Motor neuron (in vitro differentiated cells): ENCODE measurements around the gene C16orf92. TPM values are rescaled to one million over a fixed set of nuclear protein-coding genes. Genes with fewer than 3 reads are reported as not detected.
A peak's percentile ranks its signal among the peaks of the same experiment; 100 is the strongest.

ENCODE experiments used
- ATAC-seq, 8 experiments: fragments of 200-7000 bp; cut with Tn5 transposase; replicated peaks in 6 of 8; 2 replicates each; pipeline ENCODE4 v1.8.0; 2021; ENCODE audit warnings: mild to moderate bottlenecking in 8 of 8, moderate library complexity in 8 of 8
- H3K27ac ChIP-seq, 2 donors: fragments of 250-450 bp; sonication (Bioruptor Pico); 2 replicates each; pipeline ENCODE4 v1.9.0; 2021; ENCODE audit warnings: antibody characterized with exemption in 2 of 2, mild to moderate bottlenecking in 2 of 2, moderate library complexity in 1 of 2
- H3K4me1 ChIP-seq, 2 donors: fragments of 250-450 bp; sonication (Bioruptor Pico); replicated peaks in 1 of 2; 2 replicates each; pipeline ENCODE4 v1.6.1; 2021; ENCODE audit warnings: antibody characterized with exemption in 2 of 2, mild to moderate bottlenecking in 2 of 2, moderate library complexity in 1 of 2
- H3K4me3 ChIP-seq, 5 donors: fragments of 250-450 bp; sonication (Bioruptor Pico); 2 replicates each; pipeline ENCODE4 v1.9.0; 2021; ENCODE audit warnings: antibody characterized with exemption in 5 of 5, mild to moderate bottlenecking in 5 of 5, moderate library complexity in 4 of 5
- WGBS, 10 experiments: fragments of 450-650 bp; shearing (Covaris generic); methylation state at CpG; one replicate each; pipeline ENCODE4 v1.0.0; 2022; 5-methylcytosine and 5-hydroxymethylcytosine counted together
- in situ Hi-C, 9 experiments: fragments of 400-800 bp; cut with MboI; loops; one replicate each; pipeline ENCODE4 v1.15.0; 2021; ENCODE audit warnings: low sequenced_read_pairs in 9 of 9, low pct_unique_long_range_greater_than_20kb in 2 of 9; ENCODE audit not compliant: unreplicated experiment in 9 of 9
- total RNA-seq, 8 experiments: library from RNA; unstranded; fragments of 300-600 nt; gene quantifications; 2 replicates each; pipeline versions ENCODE4 v1.2.3 to v1.2.4, GENCODE V29; 2022

C16orf92 gene
- total RNA-seq, 8 experiments from 2014 or later = 0.43 to 0.90 (median 0.52) TPM; not detected in 3

GRCh38 chr16:30041841-30042240 is 18.8 kb downstream of the C16orf92 start:
- H3K4me1 ChIP-seq = no peaks in the 10 kb centered on the region
- no peak overlapping the region for H3K4me3 ChIP-seq
- in situ Hi-C loops = loop anchor here in 1 of 9 experiments (25.0 kb wide), 1 partner anchor 330 kb away; no protein-coding TSS in a partner anchor
- 3 to 68% (median 51%) methylated on average over 3 to 5 of the region's 5 CpGs for WGBS, 10 experiments
- H3K27ac ChIP-seq = no peak overlapping the region
- ATAC-seq = peak in 1 of 8 experiments; percentile 42

GRCh38 chr16:30046178-30046577 is 23.2 kb downstream of the C16orf92 start:
- in situ Hi-C loops = loop anchor here in 1 of 9 experiments (25.0 kb wide), 1 partner anchor 334 kb away; no protein-coding TSS in a partner anchor
- 46 to 78% (median 70%) methylated on average over 2 to 8 of the region's 8 CpGs; no CpG with 5 or more reads in 3 of the 10 experiments for WGBS, 10 experiments
- no peaks in the 10 kb centered on the region for H3K4me1 ChIP-seq
- no peak for ATAC-seq
- no peak overlapping the region for H3K27ac ChIP-seq
- no peak overlapping the region for H3K4me3 ChIP-seq

GRCh38 chr16:30046588-30046987 is 23.6 kb downstream of the C16orf92 start:
- 20 to 83% (median 83%) methylated on average over 1 of the region's 1 CpG; no CpG with 5 or more reads in 7 of the 10 experiments for WGBS, 10 experiments
- H3K27ac ChIP-seq = no peak overlapping the region
- ATAC-seq = no peak
- H3K4me3 ChIP-seq = no peak overlapping the region
- H3K4me1 ChIP-seq = no peaks in the 10 kb centered on the region
- in situ Hi-C loops = loop anchor here in 1 of 9 experiments (25.0 kb wide), 1 partner anchor 334 kb away; no protein-coding TSS in a partner anchor

- WGBS, 10 experiments = 40 to 100% (median 90%) methylated on average over 1 to 5 of the region's 8 CpGs; no CpG with 5 or more reads in 4 of the 10 experiments
- Histone ChIP-seq H3K4me1 (peaks cover 7 to 13% of the 10 kb centered on the region in 2 donors), H3K27ac (no peak overlapping the region), H3K4me3 (no peak overlapping the region)
- no peak for ATAC-seq
- in situ Hi-C loops = loop anchor here in 1 of 9 experiments (25.0 kb wide), 1 partner anchor 338 kb away; no protein-coding TSS in a partner anchor
These were observed 26.9 kb downstream of the C16orf92 start for GRCh38 chr16:30049871-30050270.

- 20 to 100% (median 83%) methylated on average over 1 to 3 of the region's 3 CpGs; no CpG with 5 or more reads in 2 of the 10 experiments for WGBS, 10 experiments
- ATAC-seq = no peak
- in situ Hi-C loops = no loop called here
These were observed 28.5 kb downstream of the C16orf92 start for GRCh38 chr16:30051518-30051917.

DNA sequence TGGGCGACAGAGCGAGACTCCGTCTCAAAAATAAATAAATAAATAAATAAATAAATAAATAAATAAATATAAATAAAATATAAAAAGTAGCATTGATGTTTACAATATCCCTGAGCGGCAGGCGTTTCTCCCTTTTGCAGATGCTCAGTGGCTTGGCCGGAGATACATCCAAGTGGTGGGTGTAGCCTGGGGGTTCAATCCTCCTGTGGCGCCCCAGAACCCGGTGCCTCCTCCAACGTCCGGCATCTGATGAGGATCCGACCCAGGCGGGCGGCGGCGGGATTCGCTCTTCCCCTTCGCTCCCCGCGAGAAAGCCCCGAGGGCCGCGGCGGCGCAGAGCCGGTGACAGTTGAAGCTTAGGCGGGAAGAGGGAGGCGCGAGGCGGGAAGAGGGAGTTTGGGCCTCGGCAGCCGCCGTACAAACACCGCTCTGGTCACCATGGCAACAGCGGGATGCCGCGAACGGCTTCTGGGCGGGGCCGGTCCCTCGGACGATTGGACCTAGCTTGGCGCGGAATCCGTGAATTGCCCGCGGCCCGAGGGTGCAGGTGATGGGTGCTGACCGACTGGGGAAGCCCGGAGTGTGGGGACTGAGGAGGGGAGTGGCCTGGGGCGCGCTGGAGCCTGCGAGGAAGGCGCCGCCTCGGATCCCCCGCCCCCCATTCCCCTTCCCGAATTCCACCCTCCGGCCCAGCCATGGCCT is 29.8 kb downstream of the C16orf92 start:
- WGBS, 10 experiments = 0 to 73% (median 16%) methylated on average over 1 to 17 of the region's 58 CpGs; no CpG with 5 or more reads in 5 of the 10 experiments
- Histone ChIP-seq H3K4me1 (peaks cover 9 to 16% of the 10 kb centered on the region in 2 donors), H3K4me3 (peak overlapping the region; percentile 53 to 78 (median 64)), H3K27ac (peak overlapping the region in 1 of 2 donors; percentile 16)
- in situ Hi-C loops = no loop called here
- peak; percentile 85 to 91 (median 88) for ATAC-seq

More at GRCh38 chr16:30051518-30051917, 28.5 kb downstream of the C16orf92 start:
- H3K27ac ChIP-seq = no peak overlapping the region
- peaks cover 9 to 16% of the 10 kb centered on the region in 2 donors for H3K4me1 ChIP-seq
- H3K4me3 ChIP-seq = no peak overlapping the region

DNA sequence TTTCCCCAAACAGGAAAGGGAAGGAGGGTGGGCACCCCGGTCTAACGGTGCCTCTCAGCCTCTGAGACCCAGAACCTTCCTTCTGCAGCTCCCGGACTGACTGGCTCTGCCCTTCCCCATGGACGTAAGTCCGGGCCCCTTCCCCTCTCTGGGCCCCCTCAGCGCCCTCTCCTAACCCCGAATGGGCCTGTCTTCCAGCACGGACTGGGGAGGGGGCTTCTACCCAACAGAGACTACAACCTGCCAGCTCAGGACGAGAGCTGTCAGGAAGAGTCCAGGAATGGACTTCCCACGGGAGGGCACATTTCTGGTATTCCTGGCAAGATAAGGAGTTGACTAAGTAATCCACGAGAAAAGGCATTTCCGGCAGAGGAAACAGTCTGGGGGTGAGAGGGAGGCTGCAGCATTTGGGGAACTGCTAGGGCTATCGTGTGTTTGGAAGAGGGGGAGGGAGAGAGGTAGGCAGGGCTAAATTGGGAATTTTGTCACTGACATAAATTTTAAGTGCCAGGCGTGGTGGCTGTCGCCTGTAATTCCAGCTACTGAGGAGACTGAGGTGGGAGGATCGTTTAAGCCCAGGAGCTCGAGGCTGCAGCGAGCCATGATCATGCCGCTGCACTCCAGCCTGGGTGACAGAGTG is 30.5 kb downstream of the C16orf92 start:
- Histone ChIP-seq H3K4me3 (peak overlapping the region; percentile 53 to 78 (median 64)), H3K4me1 (peaks cover 9 to 16% of the 10 kb centered on the region in 2 donors), H3K27ac (no peak overlapping the region)
- WGBS, 10 experiments = 0 to 40% (median 1%) methylated on average over 1 to 7 of the region's 19 CpGs; no CpG with 5 or more reads in 2 of the 10 experiments
- peak; percentile 41 to 59 (median 48) for ATAC-seq
- in situ Hi-C loops = no loop called here

GRCh38 chr16:30054451-30054850 is 31.5 kb downstream of the C16orf92 start:
- Histone ChIP-seq H3K27ac (peak overlapping the region in 1 of 2 donors; percentile 20), H3K4me3 (no peak overlapping the region), H3K4me1 (peaks cover 9 to 16% of the 10 kb centered on the region in 2 donors)
- 40 to 88% (median 43%) methylated on average over 1 to 5 of the region's 8 CpGs; no CpG with 5 or more reads in 5 of the 10 experiments for WGBS, 10 experiments
- in situ Hi-C loops = no loop called here
- ATAC-seq = no peak

DNA sequence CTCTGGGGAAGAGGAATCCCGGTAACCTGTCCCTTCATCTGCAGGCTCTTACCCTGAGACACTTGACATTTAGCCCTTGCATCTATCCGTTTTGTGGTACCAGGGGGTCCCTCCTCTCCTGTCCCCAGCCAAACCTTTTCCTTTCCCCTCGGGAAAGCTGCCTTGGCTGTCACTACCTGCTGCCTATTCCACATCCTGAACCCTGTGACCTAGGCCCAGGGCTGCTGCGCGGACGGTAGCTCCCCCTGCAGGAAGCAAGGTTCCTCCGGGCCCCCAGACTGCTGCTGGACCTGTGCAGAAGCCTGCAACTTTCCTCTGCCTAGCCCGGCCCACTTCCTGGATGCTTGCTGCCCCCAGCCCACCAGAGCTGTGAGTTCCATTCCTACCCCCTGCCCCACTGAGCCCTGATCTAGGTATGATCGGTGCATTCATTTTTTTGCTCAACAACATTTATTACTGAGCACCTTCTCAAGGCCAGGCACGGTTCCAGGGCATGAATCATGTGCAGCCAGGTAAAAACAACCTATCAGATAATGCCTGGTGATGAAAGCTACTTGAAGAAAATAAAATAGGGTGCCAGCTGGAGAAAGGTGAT is 32.1 kb downstream of the C16orf92 start:
- Histone ChIP-seq H3K4me1 (peaks cover 10 to 16% of the 10 kb centered on the region in 2 donors), H3K27ac (peak overlapping the region in 1 of 2 donors; percentile 20), H3K4me3 (no peak overlapping the region)
- in situ Hi-C loops = no loop called here
- WGBS, 10 experiments = 0 to 100% (median 35%) methylated on average over 1 to 5 of the region's 10 CpGs; no CpG with 5 or more reads in 2 of the 10 experiments
- ATAC-seq = peak in 7 of 8 experiments; percentile 9 to 48 (median 34)

DNA sequence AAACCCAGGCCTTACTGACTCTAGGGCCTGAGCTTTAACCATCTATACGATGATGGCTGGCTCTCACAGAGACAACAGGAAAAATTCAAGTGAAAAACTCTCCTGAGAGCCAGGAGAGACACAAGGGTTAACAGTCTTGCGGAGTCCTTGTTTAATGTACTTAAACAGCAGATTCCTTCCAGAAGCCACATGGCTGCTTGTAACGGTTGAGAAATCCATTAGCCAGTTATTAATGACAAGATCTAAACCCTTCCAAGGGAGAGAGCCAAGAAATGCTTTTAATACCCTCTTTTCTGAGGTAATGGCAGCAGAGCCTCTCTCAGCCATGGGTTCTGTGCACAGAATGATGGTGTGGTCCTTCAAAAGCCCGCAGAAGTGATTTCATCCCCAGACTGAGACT is 37.3 kb downstream of the C16orf92 start:
- H3K4me3 ChIP-seq = no peak overlapping the region
- WGBS, 10 experiments = 0 to 100% (median 81%) methylated on average over 1 to 4 of the region's 4 CpGs; no CpG with 5 or more reads in 1 of the 10 experiments
- peak overlapping the region in 1 of 2 donors; percentile 22 for H3K27ac ChIP-seq
- H3K4me1 ChIP-seq = peaks cover 13 to 17% of the 10 kb centered on the region in 2 donors
- in situ Hi-C loops = no loop called here
- no peak for ATAC-seq

DNA sequence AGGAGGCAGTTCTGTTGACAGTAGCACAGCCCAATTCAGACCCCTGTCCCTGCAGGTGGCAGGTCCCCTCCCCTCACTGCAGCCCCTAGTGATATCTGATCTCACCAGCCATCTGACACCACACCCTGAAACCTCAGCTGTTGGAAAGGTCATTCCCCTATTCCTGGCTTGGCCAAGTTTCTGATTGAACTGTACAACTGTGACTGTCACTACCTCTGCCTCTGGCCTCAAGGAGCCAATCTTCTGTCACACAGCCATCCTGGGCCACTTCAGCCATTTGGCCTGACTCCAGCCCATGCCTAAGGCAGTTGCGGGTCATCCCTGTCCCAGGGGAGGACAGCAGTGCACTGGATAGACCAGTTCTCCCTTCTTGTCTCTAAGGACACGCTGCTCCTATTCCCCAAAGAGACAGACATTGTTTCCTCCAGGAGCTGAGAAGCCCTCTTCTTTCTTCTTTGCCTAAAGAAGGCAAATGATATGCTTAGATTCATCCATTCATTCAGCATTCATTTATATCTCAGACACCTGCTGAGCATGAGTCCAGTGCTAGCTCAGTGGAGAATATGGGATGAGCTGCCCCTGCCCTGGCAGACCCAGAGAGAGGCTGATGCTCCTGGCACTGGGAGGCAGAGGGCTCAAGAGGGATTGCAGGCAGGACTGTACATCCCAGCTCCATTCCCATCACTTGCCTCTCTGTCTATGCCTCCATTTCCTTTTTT is 38.0 kb downstream of the C16orf92 start:
- 29 to 100% (median 60%) methylated on average over 1 to 2 of the region's 2 CpGs; no CpG with 5 or more reads in 7 of the 10 experiments for WGBS, 10 experiments
- in situ Hi-C loops = no loop called here
- Histone ChIP-seq H3K4me1 (peaks cover 13 to 17% of the 10 kb centered on the region in 2 donors), H3K27ac (peak overlapping the region; percentile 9 to 22), H3K4me3 (no peak overlapping the region)
- ATAC-seq = no peak

GRCh38 chr16:30063278-30063892 is 40.4 kb downstream of the C16orf92 start:
- in situ Hi-C loops = no loop called here
- ATAC-seq = no peak
- 0 to 94% (median 77%) methylated on average over 1 to 6 of the region's 12 CpGs; no CpG with 5 or more reads in 2 of the 10 experiments for WGBS, 10 experiments
- Histone ChIP-seq H3K4me1 (peaks cover 27 to 30% of the 10 kb centered on the region in 2 donors), H3K27ac (peak overlapping the region; percentile 97), H3K4me3 (peak overlapping the region; percentile 49 to 96 (median 87))
